ENCODE data around the gene PAM16. TPM values are rescaled to one million over a fixed set of nuclear protein-coding genes. Genes with fewer than 3 reads are reported as not detected.

PAM16 gene
- total RNA-seq, 1 experiment from 2014 or later = 80.4 TPM

DNA sequence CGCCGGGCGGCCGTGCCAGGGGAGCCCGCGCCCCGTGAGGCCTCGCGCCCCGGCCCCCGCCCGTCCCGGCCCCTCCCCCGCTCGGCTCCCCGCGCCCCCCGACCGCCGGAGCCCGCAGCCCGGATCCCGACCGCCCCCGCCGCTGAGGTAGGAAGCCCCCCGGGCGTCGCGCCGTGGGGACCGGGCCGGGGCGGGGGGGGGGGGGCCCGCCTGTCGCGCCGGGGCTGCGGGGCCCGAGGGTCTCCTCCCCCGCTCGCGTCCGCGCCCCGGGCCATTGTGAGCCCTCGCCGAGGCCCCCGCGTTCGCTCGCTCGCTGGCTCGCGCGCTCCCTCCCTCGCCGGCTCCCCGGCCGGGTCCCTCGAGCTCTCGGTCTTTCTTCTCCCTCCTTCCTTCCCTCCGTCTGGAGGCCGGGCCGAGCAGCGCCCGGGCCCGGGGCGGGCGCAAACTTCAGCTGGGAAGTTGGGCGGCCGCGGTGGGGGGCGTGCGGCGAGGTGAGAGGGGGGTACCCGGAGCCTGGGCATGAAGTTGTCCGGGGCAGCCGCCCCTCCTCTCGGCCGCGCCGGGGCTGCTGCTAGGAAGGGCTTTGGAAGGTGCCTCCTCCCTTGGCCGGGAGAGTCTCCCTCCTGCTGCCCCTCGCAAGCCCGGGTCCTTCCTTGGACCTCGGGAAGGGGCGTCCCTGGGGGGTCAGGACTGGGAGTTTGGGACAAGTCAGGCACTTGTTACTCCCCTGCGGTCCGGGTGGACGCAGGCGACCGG is 34.8 kb downstream of the PAM16 start:
- no peak overlapping the region for H3K27ac Mint-ChIP-seq
- Histone ChIP-seq H3K27ac (ENCODE audit: insufficient read length, low read depth, low read length) (no peak overlapping the region), H3K4ac (ENCODE audit: low read depth, low read length) (no peak overlapping the region), H3K79me1 (ENCODE audit: insufficient read depth, low read depth, low read length, poor library complexity, severe bottlenecking) (no peaks in the 10 kb centered on the region), H3K14ac (ENCODE audit: insufficient read depth, low read length) (peak overlapping the region; percentile 70; the same call in 1 of the 2 replicates), H3K4me1 (ENCODE audit: insufficient read depth, low read length) (0 out of 2 replicates have a peak, but pooled peaks cover 3% of the 10 kb centered on the region), H3K23me2 (ENCODE audit: insufficient read length, low read depth, low read length, poor library complexity, severe bottlenecking) (peaks cover 12% of the 10 kb centered on the region), H2BK15ac (ENCODE audit: low read depth, low read length) (no peak overlapping the region), H3K23ac (ENCODE audit: insufficient read length, low read depth, low read length) (no peak overlapping the region), H2BK5ac (ENCODE audit: insufficient read length, low read length) (no peak overlapping the region), H4K91ac (ENCODE audit: insufficient read length, low read depth, low read length) (no peak overlapping the region), H2BK120ac (ENCODE audit: low read depth, low read length, poor library complexity, severe bottlenecking) (no peak overlapping the region), H3K9me3 (ENCODE audit: control insufficient read depth, low read depth, low read length) (no peaks in the 10 kb centered on the region), H4K8ac (replicated peaks; ENCODE audit: insufficient read length, low read depth, low read length) (no peak overlapping the region), H3K18ac (ENCODE audit: insufficient read length, low read depth, low read length) (peak overlapping the region; percentile 40), H4K20me1 (ENCODE audit: control insufficient read depth, insufficient read depth, insufficient read length) (peaks cover 3% of the 10 kb centered on the region), H2BK12ac (ENCODE audit: insufficient read length, low read depth, low read length) (no peak overlapping the region), H4K5ac (ENCODE audit: insufficient read length, low read depth, low read length) (no peak overlapping the region), H3K27me3 (ENCODE audit: insufficient read depth, low read length) (no peaks in the 10 kb centered on the region; the same call in 1 of the 2 replicates), H3K56ac (ENCODE audit: insufficient read length, low read depth, low read length) (no peak overlapping the region), H2AFZ (ENCODE audit: low read length) (no peak overlapping the region), H3K9ac (ENCODE audit: extremely low read depth, insufficient read length, low read length) (no peak overlapping the region), H2AK5ac (ENCODE audit: insufficient read length, low read length) (no peak overlapping the region), H3K4me2 (ENCODE audit: insufficient read depth, insufficient read length, low read length) (peak overlapping the region; percentile 71), H3K79me2 (ENCODE audit: insufficient read depth, low read length) (peaks cover 5% of the 10 kb centered on the region; the same call in 1 of the 2 replicates), H3T11ph (ENCODE audit: low read length) (no peak overlapping the region), H2BK20ac (ENCODE audit: low read depth, low read length, poor library complexity, severe bottlenecking) (no peak overlapping the region)
- H3K4me1 Mint-ChIP-seq = peaks cover 7 to 35% of the 10 kb centered on the region in 2 experiments
- TF ChIP-seq, protein P1, sequence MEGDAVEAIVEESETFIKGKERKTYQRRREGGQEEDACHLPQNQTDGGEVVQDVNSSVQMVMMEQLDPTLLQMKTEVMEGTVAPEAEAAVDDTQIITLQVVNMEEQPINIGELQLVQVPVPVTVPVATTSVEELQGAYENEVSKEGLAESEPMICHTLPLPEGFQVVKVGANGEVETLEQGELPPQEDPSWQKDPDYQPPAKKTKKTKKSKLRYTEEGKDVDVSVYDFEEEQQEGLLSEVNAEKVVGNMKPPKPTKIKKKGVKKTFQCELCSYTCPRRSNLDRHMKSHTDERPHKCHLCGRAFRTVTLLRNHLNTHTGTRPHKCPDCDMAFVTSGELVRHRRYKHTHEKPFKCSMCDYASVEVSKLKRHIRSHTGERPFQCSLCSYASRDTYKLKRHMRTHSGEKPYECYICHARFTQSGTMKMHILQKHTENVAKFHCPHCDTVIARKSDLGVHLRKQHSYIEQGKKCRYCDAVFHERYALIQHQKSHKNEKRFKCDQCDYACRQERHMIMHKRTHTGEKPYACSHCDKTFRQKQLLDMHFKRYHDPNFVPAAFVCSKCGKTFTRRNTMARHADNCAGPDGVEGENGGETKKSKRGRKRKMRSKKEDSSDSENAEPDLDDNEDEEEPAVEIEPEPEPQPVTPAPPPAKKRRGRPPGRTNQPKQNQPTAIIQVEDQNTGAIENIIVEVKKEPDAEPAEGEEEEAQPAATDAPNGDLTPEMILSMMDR (conservative IDR thresholded peaks at IDR 0.05) = no peak
- peak overlapping the region; percentile 70 to 80 for H3K4me3 Mint-ChIP-seq
- WGBS (ENCODE audit: extremely low coverage, insufficient read length, low lambda C conversion rate) = no CpG with 5 or more reads among the region's 93 CpGs
- peaks cover 25% of the 10 kb centered on the region for H3K27me3 Mint-ChIP-seq (ENCODE audit: low read depth)
- H3K9me3 Mint-ChIP-seq = peaks cover 0 to 3% of the 10 kb centered on the region in 2 experiments; a peak in 1 of 5 replicates
- H3K36me3 Mint-ChIP-seq (ENCODE audit: insufficient read depth in 1 of 3, low read depth in 3 of 3) = 0 out of 7 replicates have a peak, but pooled peaks cover 0 to 2% (median 0%) of the 10 kb centered on the region in 3 experiments
- no peak for DNase-seq
